ENCODE measurements around the gene MESP2. TPM values are rescaled to one million over a fixed set of nuclear protein-coding genes. Genes with fewer than 3 reads are reported as not detected.

MESP2 gene
- total RNA-seq, 2 experiments from 2014 or later = not detected

DNA sequence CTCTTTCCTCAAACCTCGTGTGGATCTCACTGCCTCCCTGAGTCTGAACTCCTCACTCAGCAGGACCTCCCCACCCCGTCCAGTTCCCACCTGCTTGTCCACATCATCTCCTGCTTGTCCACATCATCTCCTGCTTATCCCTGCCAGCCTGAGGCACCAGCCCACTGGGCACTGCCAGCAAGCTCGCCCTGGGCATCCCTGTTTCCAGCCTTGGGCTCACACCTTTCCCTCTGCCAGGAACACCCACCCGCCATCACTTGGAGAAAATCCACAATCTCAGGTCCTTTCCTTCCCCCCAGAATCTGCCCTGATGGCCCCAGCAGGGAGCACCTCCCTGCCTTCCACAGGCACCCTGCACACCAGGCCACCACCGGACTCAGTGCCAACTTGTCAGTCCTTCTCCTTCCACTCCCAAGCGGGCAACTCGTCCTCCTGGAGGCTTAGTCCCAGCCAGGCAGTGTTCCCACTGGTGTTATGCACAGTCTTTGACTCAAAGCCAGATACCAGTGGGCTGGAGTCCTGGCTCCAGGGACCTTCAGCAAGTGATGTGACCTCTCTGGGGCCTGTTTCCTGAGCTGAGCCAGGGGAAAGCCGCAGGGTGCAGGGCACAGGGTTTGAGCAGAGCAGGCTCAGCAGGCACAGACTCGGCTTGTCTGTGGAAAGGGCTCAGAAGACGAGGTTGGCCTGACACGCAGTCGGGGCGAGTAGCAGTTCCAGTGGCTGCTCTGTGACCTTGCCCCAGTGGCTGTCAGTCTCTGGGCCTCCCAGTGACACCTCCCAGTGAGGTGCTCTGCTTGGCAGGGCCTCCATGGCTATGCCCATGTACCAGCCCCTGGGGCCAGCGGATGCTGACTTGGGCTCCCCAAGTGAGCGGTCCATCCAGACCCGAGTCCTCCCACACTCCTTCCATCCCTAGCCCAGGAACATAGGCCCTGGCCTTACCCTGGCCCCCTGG is 9.5 kb upstream of the MESP2 start:
- Histone ChIP-seq H3K9me2 (ENCODE audit: insufficient read depth, low read length) (no peaks in the 10 kb centered on the region), H4K20me1 (ENCODE audit: insufficient read depth, low read length) (no peaks in the 10 kb centered on the region), H3K79me2 (ENCODE audit: insufficient read depth, low read depth, low read length) (no peaks in the 10 kb centered on the region), H3K36me3 (ENCODE audit: insufficient read depth, low read length) (no peaks in the 10 kb centered on the region), H3K4me3 (ENCODE audit: low read depth, low read length, poor library complexity, severe bottlenecking) (no peak overlapping the region), H2AFZ (ENCODE audit: low read length) (no peak overlapping the region), H3K9me3 (ENCODE audit: low read length) (no peaks in the 10 kb centered on the region), H3K4me2 (ENCODE audit: low read length) (no peak overlapping the region), H3K27ac (ENCODE audit: low read depth, low read length, poor library complexity, severe bottlenecking) (no peak overlapping the region), H3K4me1 (ENCODE audit: insufficient read depth, low read length, poor library complexity, severe bottlenecking) (no peaks in the 10 kb centered on the region)
- ChIA-PET POLR2A (interaction anchor here (0.7 kb wide), 1 partner anchor 10 kb away, joined by 5 read pairs; no protein-coding TSS in a partner anchor), CTCF (ENCODE audit: unreplicated experiment) (no interaction called here)
- no peak for TF ChIP-seq EZH2phosphoT487 (IDR thresholded peaks at IDR 0.05; ENCODE audit: borderline replicate concordance, low read depth, low read length)
- TF ChIP-seq, protein P1, sequence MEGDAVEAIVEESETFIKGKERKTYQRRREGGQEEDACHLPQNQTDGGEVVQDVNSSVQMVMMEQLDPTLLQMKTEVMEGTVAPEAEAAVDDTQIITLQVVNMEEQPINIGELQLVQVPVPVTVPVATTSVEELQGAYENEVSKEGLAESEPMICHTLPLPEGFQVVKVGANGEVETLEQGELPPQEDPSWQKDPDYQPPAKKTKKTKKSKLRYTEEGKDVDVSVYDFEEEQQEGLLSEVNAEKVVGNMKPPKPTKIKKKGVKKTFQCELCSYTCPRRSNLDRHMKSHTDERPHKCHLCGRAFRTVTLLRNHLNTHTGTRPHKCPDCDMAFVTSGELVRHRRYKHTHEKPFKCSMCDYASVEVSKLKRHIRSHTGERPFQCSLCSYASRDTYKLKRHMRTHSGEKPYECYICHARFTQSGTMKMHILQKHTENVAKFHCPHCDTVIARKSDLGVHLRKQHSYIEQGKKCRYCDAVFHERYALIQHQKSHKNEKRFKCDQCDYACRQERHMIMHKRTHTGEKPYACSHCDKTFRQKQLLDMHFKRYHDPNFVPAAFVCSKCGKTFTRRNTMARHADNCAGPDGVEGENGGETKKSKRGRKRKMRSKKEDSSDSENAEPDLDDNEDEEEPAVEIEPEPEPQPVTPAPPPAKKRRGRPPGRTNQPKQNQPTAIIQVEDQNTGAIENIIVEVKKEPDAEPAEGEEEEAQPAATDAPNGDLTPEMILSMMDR (conservative IDR thresholded peaks at IDR 0.05; ENCODE audit: low read length) = no peak
- DNase-seq (ENCODE audit: low spot score) = no peak
- BruUV-seq (replicated peaks) = no TSS peak
- intact Hi-C loops (cut with micrococcal nuclease; ENCODE audit: unreplicated experiment) = no loop called here

DNA sequence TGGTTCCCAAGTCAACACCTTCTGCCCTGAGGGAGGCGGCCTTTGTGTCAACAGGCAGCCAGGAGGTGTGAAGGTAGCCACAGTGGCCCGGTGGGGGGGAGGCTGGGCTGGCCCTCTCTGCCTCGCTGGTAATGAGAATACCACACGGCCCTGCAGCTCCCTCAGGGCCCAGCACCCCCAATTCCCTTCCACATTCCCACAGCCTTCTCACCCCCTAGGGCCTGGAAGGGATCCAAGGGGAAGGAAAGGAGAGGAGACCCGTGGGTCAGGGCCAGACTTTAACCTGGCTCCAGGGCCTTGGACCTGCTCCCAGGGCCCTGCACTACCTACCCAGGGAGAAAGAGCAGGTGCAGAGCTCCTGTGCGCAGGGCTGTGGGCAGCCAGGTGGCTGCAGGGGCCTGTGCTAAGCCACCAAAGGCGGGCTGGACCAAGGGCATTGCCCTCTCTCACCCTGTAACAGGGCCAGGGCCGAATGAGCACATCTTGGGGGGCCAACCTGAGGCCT is 8.7 kb upstream of the MESP2 start:
- H4K20me1 ChIP-seq (ENCODE audit: insufficient read depth, low read length) = no peaks in the 10 kb centered on the region
- ChIA-PET CTCF (ENCODE audit: unreplicated experiment) (no interaction called here), POLR2A (no interaction called here)
- no peaks in the 10 kb centered on the region for H3K9me2 ChIP-seq (ENCODE audit: insufficient read depth, low read length)
- TF ChIP-seq EZH2phosphoT487 (IDR thresholded peaks at IDR 0.05; ENCODE audit: borderline replicate concordance, low read depth, low read length) = no peak
- TF ChIP-seq, protein P1 (conservative IDR thresholded peaks at IDR 0.05; ENCODE audit: low read length) = no peak
- no TSS peak for BruUV-seq (replicated peaks)
- H3K79me2 ChIP-seq (ENCODE audit: insufficient read depth, low read depth, low read length) = no peaks in the 10 kb centered on the region
- no peaks in the 10 kb centered on the region for H3K4me1 ChIP-seq (ENCODE audit: insufficient read depth, low read length, poor library complexity, severe bottlenecking)
- H3K4me2 ChIP-seq (ENCODE audit: low read length) = no peak overlapping the region
- no peak for DNase-seq (ENCODE audit: low spot score)
- H3K36me3 ChIP-seq (ENCODE audit: insufficient read depth, low read length) = no peaks in the 10 kb centered on the region
- intact Hi-C loops (cut with micrococcal nuclease; ENCODE audit: unreplicated experiment) = no loop called here
- H3K27ac ChIP-seq (ENCODE audit: low read depth, low read length, poor library complexity, severe bottlenecking) = no peak overlapping the region
- H3K4me3 ChIP-seq (ENCODE audit: low read depth, low read length, poor library complexity, severe bottlenecking) = no peak overlapping the region
- no peak overlapping the region for H2AFZ ChIP-seq (ENCODE audit: low read length)
- no peaks in the 10 kb centered on the region for H3K9me3 ChIP-seq (ENCODE audit: low read length)

DNA sequence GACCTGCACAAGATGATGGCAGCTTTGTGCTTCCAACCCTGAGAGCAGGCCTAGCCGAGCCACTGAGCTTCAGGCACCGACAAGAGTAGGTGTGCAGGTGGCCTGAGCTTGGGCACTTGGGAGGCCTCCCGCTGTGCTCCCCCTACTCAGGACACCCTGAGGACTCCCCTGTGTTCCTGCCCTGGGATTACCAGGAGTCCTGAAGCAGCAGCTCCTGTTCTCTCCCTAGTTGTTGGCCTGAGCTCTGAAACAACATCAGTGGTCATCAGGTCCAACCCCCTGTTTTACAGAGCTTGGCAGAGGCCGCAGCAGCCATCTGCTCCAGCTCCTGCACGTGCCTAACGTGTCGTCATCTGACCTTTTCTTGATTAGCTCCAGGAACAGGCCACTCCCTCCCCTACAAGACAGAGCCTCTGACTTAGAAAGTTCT is 8.0 kb upstream of the MESP2 start:
- H3K9me3 ChIP-seq (ENCODE audit: low read length) = no peaks in the 10 kb centered on the region
- H3K36me3 ChIP-seq (ENCODE audit: insufficient read depth, low read length) = no peaks in the 10 kb centered on the region
- no peaks in the 10 kb centered on the region for H4K20me1 ChIP-seq (ENCODE audit: insufficient read depth, low read length)
- no peak for DNase-seq (ENCODE audit: low spot score)
- H3K27ac ChIP-seq (ENCODE audit: low read depth, low read length, poor library complexity, severe bottlenecking) = no peak overlapping the region
- H3K79me2 ChIP-seq (ENCODE audit: insufficient read depth, low read depth, low read length) = no peaks in the 10 kb centered on the region
- BruUV-seq (replicated peaks) = no TSS peak
- no peaks in the 10 kb centered on the region for H3K4me1 ChIP-seq (ENCODE audit: insufficient read depth, low read length, poor library complexity, severe bottlenecking)
- ChIA-PET CTCF (ENCODE audit: unreplicated experiment) (no interaction called here), POLR2A (no interaction called here)
- no peak overlapping the region for H2AFZ ChIP-seq (ENCODE audit: low read length)
- no peak overlapping the region for H3K4me3 ChIP-seq (ENCODE audit: low read depth, low read length, poor library complexity, severe bottlenecking)
- TF ChIP-seq EZH2phosphoT487 (IDR thresholded peaks at IDR 0.05; ENCODE audit: borderline replicate concordance, low read depth, low read length) = no peak
- TF ChIP-seq, protein P1 (conservative IDR thresholded peaks at IDR 0.05; ENCODE audit: low read length) = no peak
- intact Hi-C loops (cut with micrococcal nuclease; ENCODE audit: unreplicated experiment) = no loop called here
- no peaks in the 10 kb centered on the region for H3K9me2 ChIP-seq (ENCODE audit: insufficient read depth, low read length)
- no peak overlapping the region for H3K4me2 ChIP-seq (ENCODE audit: low read length)

Data from OCI-LY7 (cell line).